ENCODE data around the gene FKTN. TPM values are rescaled to one million over a fixed set of nuclear protein-coding genes. Genes with fewer than 3 reads are reported as not detected.

FKTN gene
- total RNA-seq, 1 experiment from 2014 or later = 17.3 TPM

GRCh38 chr9:105662184-105663104 is 104.5 kb downstream of the FKTN start, which contains the start of gene TAL2:
Gene TAL2, plus strand, starts transcription at chr9:105662457. Its CDS starts 40 bp downstream, at chr9:105662497.
- Histone ChIP-seq H4K20me1 (ENCODE audit: insufficient read depth) (no peaks in the 10 kb centered on the region), H3K9me3 (ENCODE audit: control insufficient read depth in 1 of 2, insufficient read depth in 1 of 2, low read depth in 1 of 2, low read length in 2 of 2) (no peaks in the 10 kb centered on the region), H3K27me3 (ENCODE audit: insufficient read depth, low read length) (no peaks in the 10 kb centered on the region), H3K27ac (ENCODE audit: low read depth, low read length) (no peak within 1 kb of the TSS), H3K9me2 (ENCODE audit: insufficient read depth) (no peaks in the 10 kb centered on the region), H3K79me2 (ENCODE audit: insufficient read depth, low read length) (no peaks in the 10 kb centered on the region), H3K4me1 (ENCODE audit: control insufficient read depth in 1 of 2, insufficient read depth in 2 of 2, low read length in 2 of 2) (no peaks in the 10 kb centered on the region), H3K9ac (ENCODE audit: low read length) (no peak within 1 kb of the TSS), H3K36me3 (ENCODE audit: control insufficient read depth in 1 of 2, insufficient read depth in 2 of 2, low read length in 2 of 2) (no peaks in the 10 kb centered on the region), H2AFZ (ENCODE audit: low read depth, low read length, poor library complexity, severe bottlenecking) (no peak within 1 kb of the TSS), H3K4me2 (ENCODE audit: low read length) (no peak within 1 kb of the TSS), H3K4me3 (replicated peaks in 1 of 2; ENCODE audit: low read depth in 1 of 2, low read length in 2 of 2) (no peak within 1 kb of the TSS)
- no peak for TF ChIP-seq EZH2phosphoT487 (IDR thresholded peaks at IDR 0.05; ENCODE audit: borderline replicate concordance)
- BruUV-seq (replicated peaks) = no TSS peak
- intact Hi-C loops (cut with micrococcal nuclease) = no loop called here
- ChIA-PET CTCF (no interaction called here), POLR2A (no interaction called here), RAD21 (ENCODE audit: low non-redundant PET in 1 of 2, low total read pairs in 2 of 2, uncharacterized antibody in 2 of 2, unreplicated experiment in 2 of 2) (no interaction called here)
- no peak for ATAC-seq
- no peak for DNase-seq (ENCODE audit: low read depth, low spot score)

GRCh38 chr9:105663914-105664313 is 106.0 kb downstream of the FKTN start:
- Histone ChIP-seq H4K20me1 (ENCODE audit: insufficient read depth) (no peaks in the 10 kb centered on the region), H3K27me3 (ENCODE audit: insufficient read depth, low read length) (no peaks in the 10 kb centered on the region), H3K27ac (ENCODE audit: low read depth, low read length) (no peak overlapping the region), H3K9me2 (ENCODE audit: insufficient read depth) (no peaks in the 10 kb centered on the region), H3K36me3 (ENCODE audit: control insufficient read depth in 1 of 2, insufficient read depth in 2 of 2, low read length in 2 of 2) (no peaks in the 10 kb centered on the region), H2AFZ (ENCODE audit: low read depth, low read length, poor library complexity, severe bottlenecking) (no peak overlapping the region), H3K79me2 (ENCODE audit: insufficient read depth, low read length) (no peaks in the 10 kb centered on the region), H3K4me1 (ENCODE audit: control insufficient read depth in 1 of 2, insufficient read depth in 2 of 2, low read length in 2 of 2) (no peaks in the 10 kb centered on the region), H3K4me3 (replicated peaks in 1 of 2; ENCODE audit: low read depth in 1 of 2, low read length in 2 of 2) (no peak overlapping the region), H3K9me3 (ENCODE audit: control insufficient read depth in 1 of 2, insufficient read depth in 1 of 2, low read depth in 1 of 2, low read length in 2 of 2) (no peaks in the 10 kb centered on the region), H3K4me2 (ENCODE audit: low read length) (no peak overlapping the region), H3K9ac (ENCODE audit: low read length) (no peak overlapping the region)
- ChIA-PET CTCF (no interaction called here), POLR2A (no interaction called here), RAD21 (ENCODE audit: low non-redundant PET in 1 of 2, low total read pairs in 2 of 2, uncharacterized antibody in 2 of 2, unreplicated experiment in 2 of 2) (no interaction called here)
- ATAC-seq (no peak), DNase-seq (ENCODE audit: low read depth, low spot score) (no peak)
- intact Hi-C loops (cut with micrococcal nuclease) = no loop called here
- no TSS peak for BruUV-seq (replicated peaks)
- TF ChIP-seq TCF7L2 (IDR thresholded peaks at IDR 0.05; ENCODE audit: borderline replicate concordance, extremely low read depth, insufficient read depth, insufficient read length) = no peak
- no peak for TF ChIP-seq EZH2 (IDR thresholded peaks at IDR 0.05)
- no peak for TF ChIP-seq SP1 (IDR thresholded peaks at IDR 0.05; ENCODE audit: low read depth)
- TF ChIP-seq JUND (IDR thresholded peaks at IDR 0.05) = no peak
- no peak for TF ChIP-seq YY1 (IDR thresholded peaks at IDR 0.05; ENCODE audit: extremely low read depth, insufficient replicate concordance, low read depth, low read length)
- no peak for TF ChIP-seq CTCF (IDR thresholded peaks at IDR 0.05 in 2 of 3, conservative IDR thresholded peaks at IDR 0.05 in 1 of 3; ENCODE audit: borderline replicate concordance in 1 of 3, insufficient read depth in 1 of 3, low read depth in 2 of 3, low read length in 2 of 3)
- TF ChIP-seq SIN3A (IDR thresholded peaks at IDR 0.05; ENCODE audit: low read depth) = no peak
- no peak for TF ChIP-seq EGR1 (IDR thresholded peaks at IDR 0.05; ENCODE audit: low read depth)
- TF ChIP-seq POLR2AphosphoS5 (IDR thresholded peaks at IDR 0.05; ENCODE audit: low read depth, low read length) = no peak
- no peak for TF ChIP-seq ZBTB33 (IDR thresholded peaks at IDR 0.05; ENCODE audit: extremely low read depth, insufficient replicate concordance, low read length)
- TF ChIP-seq, protein P1, sequence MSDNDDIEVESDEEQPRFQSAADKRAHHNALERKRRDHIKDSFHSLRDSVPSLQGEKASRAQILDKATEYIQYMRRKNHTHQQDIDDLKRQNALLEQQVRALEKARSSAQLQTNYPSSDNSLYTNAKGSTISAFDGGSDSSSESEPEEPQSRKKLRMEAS (IDR thresholded peaks at IDR 0.05) = no peak
- TF ChIP-seq FOSL1 (IDR thresholded peaks at IDR 0.05; ENCODE audit: low read depth) = no peak
- TF ChIP-seq CBX3 (IDR thresholded peaks at IDR 0.05; ENCODE audit: low read depth) = no peak
- TF ChIP-seq ZFX (IDR thresholded peaks at IDR 0.05) = no peak
- TF ChIP-seq CEBPB (IDR thresholded peaks at IDR 0.05; ENCODE audit: low read depth) = no peak
- no peak for TF ChIP-seq SRF (IDR thresholded peaks at IDR 0.05; ENCODE audit: low read depth)
